BJ (cell line): ENCODE data around the gene C2CD2. TPM values are rescaled to one million over a fixed set of nuclear protein-coding genes. Genes with fewer than 3 reads are reported as not detected.
"Not testable (repeated sequence)": the region's sequence is repeated elsewhere in the genome, so short reads cannot be mapped to it uniquely, and the experiment has no call there.

Experiments
- CTCF ChIA-PET: fragments of 350-600 bp; formaldehyde crosslinking; extraction: SDS; loops from one replicate; lab custom pipeline; 2021; ENCODE audit warnings: antibody characterized with exemption, inconsistent platforms; lab: Yijun Ruan, JAX
- POLR2A ChIA-PET: fragments of 300-600 bp; sonication (Branson Sonifier 250); formaldehyde crosslinking; extraction: SDS; loops from one replicate; lab custom pipeline; 2021; ENCODE audit warnings: antibody characterized with exemption; lab: Charles Lee
- DNase-seq: peaks from one replicate; pipeline ENCODE4 v3.0.0-alpha.2; 2011; ENCODE audit warnings: low read depth
- H3K27me3 ChIP-seq: 2 replicates; pipeline ENCODE4 v1.6.0; 2011; ENCODE audit warnings: low read length; ENCODE audit not compliant: control insufficient read depth, insufficient read depth
- H3K36me3 ChIP-seq: 2 replicates; pipeline ENCODE4 v1.5.1; 2011; ENCODE audit warnings: low read length; ENCODE audit not compliant: control insufficient read depth, insufficient read depth
- H3K4me3 ChIP-seq: 2 replicates; pipeline ENCODE4 v1.5.1; 2011; ENCODE audit warnings: low read depth, mild to moderate bottlenecking, control low read depth, low read length
- CTCF ChIP-seq: IDR thresholded peaks from 2 replicates; pipeline ENCODE4 v1.5.1; 2011; ENCODE audit warnings: low read depth, mild to moderate bottlenecking, control low read depth, inconsistent platforms, low read length, moderate library complexity; ENCODE audit not compliant: insufficient read depth
- polyA plus RNA-seq: library from polyadenylated mRNA; depleted of rRNA; stranded (reverse); fragments of >200 nt; gene quantifications from 2 replicates; pipeline ENCODE4 v1.2.3, GENCODE V29; 2011

C2CD2 gene
- polyA plus RNA-seq, 1 experiment, result 21.9 TPM

- DNase-seq, result no peak
- no peak for TF ChIP-seq CTCF
- Histone ChIP-seq H3K4me3 (no peak overlapping the region), H3K27me3 (peaks cover 7% of the 10 kb centered on the region), H3K36me3 (no peaks in the 10 kb centered on the region)
- CTCF ChIA-PET, result interaction anchor here (1.3 kb wide), 1 partner anchor 152 kb away, joined by 3 read pairs; no protein-coding TSS in a partner anchor
- POLR2A ChIA-PET, result no interaction called here
These were observed 8.7 kb upstream of the C2CD2 start for GRCh38 chr21:41962425-41962966.

- no peak for TF ChIP-seq CTCF
- CTCF ChIA-PET, result interaction anchor here (1.4 kb wide), 1 partner anchor 9 kb away, joined by 4 read pairs; no protein-coding TSS in a partner anchor
- POLR2A ChIA-PET, result no interaction called here
- DNase-seq, result no peak
- Histone ChIP-seq H3K27me3 (peaks cover 7% of the 10 kb centered on the region), H3K4me3 (no peak overlapping the region), H3K36me3 (no peaks in the 10 kb centered on the region)
These were observed 7.9 kb upstream of the C2CD2 start for GRCh38 chr21:41961753-41962152.

GRCh38 chr21:41961282-41961701, 7.5 kb upstream of the C2CD2 start:
- no peak for TF ChIP-seq CTCF
- CTCF ChIA-PET, result interaction anchor here (1.0 to 1.4 kb wide), 2 partner anchors 9 to 12 kb away, joined by 3 to 4 read pairs; no protein-coding TSS in a partner anchor
- H3K4me3 ChIP-seq, result no peak overlapping the region
- POLR2A ChIA-PET, result no interaction called here
- no peaks in the 10 kb centered on the region for H3K36me3 ChIP-seq
- H3K27me3 ChIP-seq, result peaks cover 7% of the 10 kb centered on the region
- DNase-seq, result no peak

- peaks cover 7% of the 10 kb centered on the region for H3K27me3 ChIP-seq
- ChIA-PET CTCF (interaction anchor here (1.0 to 1.4 kb wide), 2 partner anchors 10 to 11 kb away, joined by 3 to 4 read pairs; no protein-coding TSS in a partner anchor), POLR2A (no interaction called here)
- H3K36me3 ChIP-seq, result no peaks in the 10 kb centered on the region
- TF ChIP-seq CTCF, result no peak
- H3K4me3 ChIP-seq, result no peak overlapping the region
- no peak for DNase-seq
These were observed 6.6 kb upstream of the C2CD2 start for GRCh38 chr21:41960386-41960785.

- H3K36me3 ChIP-seq, POLR2A ChIA-PET, CTCF ChIA-PET, H3K4me3 ChIP-seq, H3K27me3 ChIP-seq, DNase-seq: not testable (repeated sequence)
These were observed 5.9 kb upstream of the C2CD2 start for GRCh38 chr21:41959697-41960096.
